H1 (cell line): ENCODE data around the gene CEP170.
"Not testable (repeated sequence)": the region's sequence is repeated elsewhere in the genome, so short reads cannot be mapped to it uniquely, and the experiment has no call there.

Experiments used
- CTCF ChIP-seq, 3 experiments: IDR thresholded peaks; 1 replicate in 2 of 3; 2 replicates in 1 of 3; pipeline versions ENCODE4 v1.5.1 to v1.6.1; 2011; ENCODE audit warnings: low read length in 3 of 3, mild to moderate bottlenecking in 3 of 3, inconsistent platforms in 2 of 3, low read depth in 1 of 3, moderate library complexity in 1 of 3; ENCODE audit not compliant: insufficient read depth in 1 of 3; ENCODE audit errors: control extremely low read depth in 1 of 3
- MAFK ChIP-seq: IDR thresholded peaks from 2 replicates; pipeline ENCODE4 v1.6.1; 2012; ENCODE audit warnings: low read depth, mild to moderate bottlenecking, improper control_type of control experiment, low read length

GRCh38 chr1:243186201-243186995 is 68.7 kb downstream of the CEP170 start:
- TF ChIP-seq MAFK; CTCF (IDR thresholded peaks at IDR 0.05; ENCODE audit: control extremely low read depth in 1 of 3, insufficient read depth in 1 of 3, low read depth in 1 of 3, low read length in 3 of 3): not testable (repeated sequence)
